ENCODE results near the gene SQOR.
A peak's percentile ranks its signal among the peaks of the same experiment; 100 is the strongest.

The SQOR gene

DNA sequence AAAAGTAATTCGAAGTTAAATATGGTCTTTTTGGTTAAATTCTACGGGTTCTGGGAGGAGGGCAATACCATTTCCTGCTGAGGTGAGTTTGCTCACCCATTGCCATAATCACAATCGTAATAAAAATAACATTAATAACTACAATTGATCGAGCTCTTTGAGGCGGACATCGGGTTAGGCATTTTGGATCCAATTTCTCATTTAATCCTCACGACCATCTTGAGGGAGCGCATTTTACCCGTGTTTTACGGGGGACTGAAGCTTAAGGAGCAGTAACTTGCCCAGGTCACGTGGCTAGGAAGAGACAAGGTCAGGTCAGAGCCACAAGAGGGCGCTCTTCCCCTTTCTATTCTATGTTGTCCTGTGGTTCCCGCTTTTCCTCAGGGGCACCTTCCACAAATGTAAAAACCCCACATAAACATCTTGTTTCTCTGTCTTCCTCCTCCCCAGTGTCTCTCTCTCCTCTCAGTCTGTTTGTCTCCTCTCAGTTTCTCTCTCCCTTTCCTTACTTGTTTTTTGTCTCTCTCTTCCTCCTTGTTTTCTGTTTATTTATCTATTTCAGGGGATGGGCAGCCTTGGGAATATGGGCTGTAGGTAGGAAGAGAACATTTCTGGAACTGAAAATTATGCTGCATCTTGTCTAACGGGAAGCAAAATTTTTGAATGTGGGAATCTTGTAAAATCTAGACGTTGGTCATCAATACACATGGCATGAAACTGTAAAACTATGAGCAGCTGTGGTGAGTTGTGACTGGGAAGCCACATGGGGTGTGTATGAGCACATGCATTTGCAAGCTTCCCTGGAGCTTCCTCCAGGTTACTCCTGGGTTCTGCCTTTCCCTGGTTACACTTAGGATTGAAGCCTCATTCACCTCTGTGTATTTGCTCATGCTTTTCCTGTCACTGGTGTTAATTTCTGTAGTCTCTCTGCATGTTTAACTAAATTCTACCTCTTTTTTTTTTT lies 71.0 kb downstream of the SQOR start:
- DNase-seq (ENCODE audit: low spot score): peak; percentile 42

DNA sequence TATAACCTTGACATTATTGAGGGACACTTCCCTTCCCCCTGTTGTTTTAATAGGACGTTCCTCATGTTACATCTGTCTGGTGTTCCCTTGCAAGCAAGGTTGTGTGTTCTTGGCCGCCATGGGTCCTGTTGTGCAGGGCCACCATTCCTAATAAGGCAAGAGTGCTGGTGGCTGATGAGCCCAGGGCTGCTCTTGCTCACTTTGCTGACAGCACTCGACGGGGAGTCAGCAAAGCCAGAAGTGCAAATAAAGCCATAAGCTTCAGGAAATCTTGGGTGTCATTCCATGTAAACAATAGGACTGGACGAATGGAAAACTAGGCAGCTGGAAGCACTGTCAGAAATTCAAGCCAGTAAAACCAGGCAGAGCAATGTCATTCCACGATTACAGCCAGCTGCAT lies 75.8 kb downstream of the SQOR start:
- DNase-seq (ENCODE audit: low spot score): no peak

DNA sequence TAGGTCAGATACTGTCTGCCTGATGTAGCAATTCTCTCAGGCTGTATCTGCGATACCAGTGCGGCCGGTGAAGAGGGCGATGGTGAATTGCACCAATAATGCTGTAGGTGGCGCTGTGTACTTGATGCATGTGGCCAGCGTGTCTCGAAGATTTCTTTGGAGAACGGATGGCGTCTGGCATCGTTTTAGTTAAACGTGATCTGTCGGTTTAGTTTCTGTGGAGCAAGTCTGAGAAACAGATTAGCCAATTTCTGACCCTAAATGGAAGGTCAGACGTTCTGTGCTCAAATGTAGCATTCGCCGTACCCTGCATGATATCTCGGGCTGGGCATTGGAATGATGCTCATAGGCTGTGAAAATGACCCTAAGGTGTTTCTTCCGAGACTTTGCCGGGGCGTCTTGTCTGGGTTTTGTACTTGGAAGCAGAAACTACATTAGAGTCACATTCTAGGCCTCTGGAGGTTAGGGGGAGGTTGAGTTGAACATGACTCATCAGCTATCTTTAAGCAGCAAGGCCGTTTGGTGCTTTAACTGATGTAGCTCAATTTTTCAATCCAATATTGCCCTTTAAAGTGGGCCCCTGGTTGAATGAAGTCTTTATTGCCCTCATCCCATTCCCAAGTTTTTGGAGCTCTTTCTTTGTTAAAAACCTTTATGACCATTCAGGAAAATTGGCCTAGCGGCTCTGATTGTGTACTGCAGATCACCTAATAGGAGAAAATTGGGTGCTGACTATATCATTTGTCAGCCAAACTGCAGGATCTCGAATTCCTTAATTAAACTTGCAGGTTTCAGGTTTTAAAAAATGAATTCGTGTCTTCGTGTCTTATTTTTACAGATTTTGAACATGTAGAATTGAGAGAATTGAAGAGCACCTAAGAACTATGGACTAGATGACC lies 80.0 kb downstream of the SQOR start:
- no peak for DNase-seq (ENCODE audit: low spot score)

DNA sequence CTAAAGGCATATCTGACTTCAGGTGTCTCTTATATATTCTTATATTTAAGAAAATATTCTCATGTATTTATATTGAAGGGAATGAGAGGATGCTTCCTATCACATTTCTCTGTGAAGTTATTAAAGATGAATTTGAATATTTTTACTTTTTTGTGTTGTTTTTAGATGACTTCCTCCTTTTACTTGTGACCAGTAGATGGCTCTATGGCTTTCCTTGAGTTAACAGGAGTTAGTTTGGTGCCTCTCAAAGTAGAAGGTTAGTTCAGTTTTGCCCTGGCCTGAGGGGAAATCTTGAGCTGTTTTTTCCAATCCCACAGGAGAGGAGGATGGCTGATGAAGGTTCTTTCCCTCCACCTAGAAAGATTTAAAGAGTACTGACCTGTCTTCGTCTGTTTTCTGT lies 80.7 kb downstream of the SQOR start:
- DNase-seq (ENCODE audit: low spot score): no peak

DNA sequence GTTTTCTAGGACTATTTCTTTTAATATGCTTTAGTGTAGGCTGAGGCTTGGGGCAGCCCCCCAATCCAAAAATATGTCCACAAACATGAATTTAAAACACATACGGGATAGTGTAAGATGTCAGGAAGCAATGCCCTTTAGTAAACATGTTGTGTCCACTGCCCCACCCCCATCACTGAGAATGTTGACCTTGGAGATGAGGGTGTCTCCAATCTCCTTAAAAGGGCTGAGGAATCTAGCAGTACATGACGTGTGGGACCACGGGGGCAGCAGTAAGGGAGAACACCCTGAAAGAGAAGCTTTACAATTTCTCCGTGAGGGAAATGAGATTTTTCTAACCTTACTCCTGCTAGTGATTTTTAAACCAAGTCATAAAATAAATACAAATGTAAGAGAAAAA lies 84.7 kb downstream of the SQOR start:
- DNase-seq (ENCODE audit: low spot score): no peak

DNA sequence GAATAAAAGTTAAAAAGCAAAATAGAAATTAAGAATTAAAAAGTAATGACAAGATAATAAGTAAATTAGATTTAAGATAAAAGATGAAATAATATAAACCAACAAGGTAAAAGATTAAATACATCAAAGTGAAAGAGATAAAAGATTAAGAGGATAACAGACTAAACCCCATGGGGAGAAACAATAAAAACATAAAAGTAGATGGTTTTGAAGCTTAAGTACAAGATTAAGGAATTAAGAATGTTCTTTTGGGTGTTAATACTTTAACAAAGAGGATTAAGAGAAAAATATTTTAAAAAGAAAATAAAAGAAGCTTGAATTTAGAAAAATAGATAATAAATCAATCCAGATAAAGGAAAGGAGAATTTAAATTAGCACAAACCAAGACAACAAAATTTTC lies 85.4 kb downstream of the SQOR start:
- DNase-seq (ENCODE audit: low spot score): no peak

DNA sequence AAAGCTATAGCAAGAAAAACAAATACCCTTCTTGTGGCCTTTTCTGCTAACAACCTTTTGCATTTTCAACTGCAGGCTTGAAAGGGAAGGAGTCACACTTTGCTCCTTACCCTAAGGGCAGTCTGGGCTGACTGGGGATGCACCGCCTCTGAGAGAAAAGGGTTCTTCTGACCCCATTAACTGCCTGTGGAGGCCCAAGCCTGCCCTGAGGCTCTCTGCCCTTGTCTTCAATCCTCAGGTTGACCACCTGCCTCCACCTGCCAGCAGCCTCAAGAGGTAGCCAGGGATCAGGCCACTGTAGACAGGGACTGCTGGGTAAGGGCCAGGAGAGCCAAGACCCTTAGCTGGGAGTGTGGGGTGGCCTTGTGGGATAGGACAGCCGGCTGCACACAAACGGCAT lies 93.8 kb downstream of the SQOR start:
- DNase-seq (ENCODE audit: low spot score): no peak

DNA sequence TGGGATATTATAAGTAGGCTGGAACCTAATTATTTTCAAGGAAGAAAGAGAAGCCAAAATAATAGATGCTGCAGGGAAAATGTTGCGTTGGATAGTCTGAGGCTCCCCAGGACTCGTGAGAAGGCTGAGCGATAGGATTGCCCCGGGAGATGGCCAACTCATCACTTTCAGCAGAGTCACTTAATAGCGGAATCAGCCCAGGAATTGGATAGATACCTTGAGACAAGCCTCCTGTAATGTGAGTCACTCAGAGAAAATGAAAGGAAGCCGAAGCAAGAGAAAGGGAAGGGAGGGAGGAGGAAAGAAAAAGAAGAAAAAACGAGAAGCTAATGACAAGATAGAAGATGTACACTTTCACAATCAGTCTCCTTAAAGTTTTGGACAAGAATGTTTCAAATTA lies 94.3 kb downstream of the SQOR start:
- no peak for DNase-seq (ENCODE audit: low spot score)

DNA sequence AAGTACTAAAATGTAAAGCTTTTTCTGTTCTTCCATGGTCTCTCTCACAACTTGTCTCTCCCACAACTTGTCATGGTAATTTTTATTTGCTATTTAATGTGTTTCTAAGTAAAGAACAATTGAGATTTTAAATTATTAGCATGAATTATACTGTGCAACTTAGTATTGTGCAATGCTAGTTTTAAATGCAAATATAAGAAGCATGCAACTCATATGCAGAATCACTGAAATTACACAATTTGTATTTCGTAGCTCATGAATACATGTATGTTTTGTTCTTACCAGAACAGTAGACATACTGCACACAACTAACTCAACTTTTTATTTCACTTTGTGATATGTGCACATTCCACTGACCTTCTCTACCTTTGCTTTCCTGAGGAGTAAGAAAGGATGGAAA lies 96.5 kb downstream of the SQOR start:
- no peak for DNase-seq (ENCODE audit: low spot score)

DNA sequence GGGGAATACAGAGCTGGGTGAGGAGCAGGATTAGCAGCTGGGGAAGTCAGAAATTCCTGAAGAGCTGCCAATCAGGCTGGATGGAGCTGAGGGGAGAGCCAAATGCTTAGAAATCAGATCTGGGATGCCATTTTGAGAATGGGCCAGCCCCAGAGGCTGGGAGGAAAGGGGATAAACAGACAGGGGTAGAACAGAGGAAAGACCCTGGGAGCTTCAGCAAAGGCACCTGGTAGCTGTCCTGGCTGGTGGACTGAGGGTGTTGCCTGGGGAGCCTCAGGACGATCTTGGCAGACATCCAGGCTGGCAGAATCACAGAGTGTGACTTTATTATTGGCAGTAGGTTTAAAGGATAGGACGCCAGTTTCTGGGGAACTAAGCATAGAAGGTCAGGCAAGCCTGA lies 97.8 kb downstream of the SQOR start:
- no peak for DNase-seq (ENCODE audit: low spot score)

DNA sequence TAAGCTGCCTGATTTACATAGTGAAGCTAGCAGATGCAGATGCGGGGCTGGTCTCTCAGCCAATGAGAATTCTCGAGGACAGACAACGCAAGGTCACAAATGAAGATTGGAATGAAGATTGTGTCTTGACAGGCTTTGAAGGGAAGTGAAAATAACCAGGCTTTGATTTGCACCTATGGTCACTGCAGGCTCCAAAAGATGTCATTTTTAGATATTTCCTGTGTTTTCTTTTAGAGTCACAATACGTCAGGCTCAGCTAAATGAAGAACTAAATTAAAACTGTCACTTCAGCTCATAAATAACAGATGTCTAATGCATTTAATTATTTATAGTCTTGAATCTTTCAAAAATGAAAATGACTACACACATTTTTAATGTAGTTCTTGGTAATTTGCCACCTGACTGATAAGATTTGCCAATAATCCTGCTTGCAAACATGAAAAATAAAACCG lies 99.5 kb downstream of the SQOR start:
- no peak for DNase-seq (ENCODE audit: low spot score)
